Measurements from ENCODE around the gene CLASP1.
"Not testable (repeated sequence)": the region's sequence is repeated elsewhere in the genome, so short reads cannot be mapped to it uniquely, and the experiment has no call there.

- TF ChIP-seq CTCF, EP300, POLR2AphosphoS5 (IDR thresholded peaks at IDR 0.05): not testable (repeated sequence)
These were observed 274.7 kb downstream of the CLASP1 start for GRCh38 chr2:121374412-121375075.

Data from stomach (tissue), 4 donors.